Activated CD4-positive, alpha-beta T cell treated with anti-CD3 and anti-CD28 coated beads, Interleukin-2, amount 50 U/mL, for 4 hours (primary cell): Measurements from ENCODE around the gene ASB13.
"Not testable (repeated sequence)": the region's sequence is repeated elsewhere in the genome, so short reads cannot be mapped to it uniquely, and the experiment has no call there.

Experiments used
- DNase-seq, 2 experiments: peaks; one replicate each; pipeline ENCODE4 v3.0.0-alpha.2; 2020

Gene ASB13

DNA sequence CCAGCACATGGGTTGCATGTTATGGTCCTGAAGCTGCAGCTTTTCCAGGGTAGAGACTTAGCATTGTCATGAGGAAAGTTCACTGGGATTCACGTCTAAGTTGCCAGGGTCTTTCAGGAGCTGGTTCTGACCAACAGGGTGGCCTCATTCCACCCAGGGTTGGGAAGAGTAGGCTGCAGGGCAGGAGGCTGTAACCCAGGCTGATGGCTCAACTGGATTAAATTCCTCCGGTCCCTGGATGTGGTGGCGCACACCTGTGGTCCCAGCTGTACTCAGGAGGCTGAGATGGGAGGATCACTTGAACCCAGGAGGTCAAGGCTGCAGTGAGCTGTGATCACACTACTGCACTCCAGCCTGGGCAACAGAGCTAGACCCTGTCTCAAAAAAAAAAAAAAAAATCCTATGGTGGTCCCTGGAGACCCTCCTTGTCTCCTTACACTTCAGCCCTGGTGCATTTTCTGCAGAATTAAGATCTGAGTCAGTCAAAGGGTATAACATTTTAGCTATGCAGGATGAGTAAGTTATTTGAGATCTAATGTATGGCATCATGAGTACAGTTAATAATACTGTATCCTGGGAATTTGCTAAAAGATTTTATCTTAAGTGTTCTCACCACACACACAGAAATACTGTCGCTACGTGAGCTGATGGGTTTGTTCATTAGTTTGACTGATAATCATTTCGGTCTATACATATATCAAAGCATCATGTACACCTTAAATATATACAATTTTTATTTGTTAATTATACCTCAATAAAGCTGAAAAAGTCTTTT lies 44.0 kb downstream of the ASB13 start:
- no peak for DNase-seq

DNA sequence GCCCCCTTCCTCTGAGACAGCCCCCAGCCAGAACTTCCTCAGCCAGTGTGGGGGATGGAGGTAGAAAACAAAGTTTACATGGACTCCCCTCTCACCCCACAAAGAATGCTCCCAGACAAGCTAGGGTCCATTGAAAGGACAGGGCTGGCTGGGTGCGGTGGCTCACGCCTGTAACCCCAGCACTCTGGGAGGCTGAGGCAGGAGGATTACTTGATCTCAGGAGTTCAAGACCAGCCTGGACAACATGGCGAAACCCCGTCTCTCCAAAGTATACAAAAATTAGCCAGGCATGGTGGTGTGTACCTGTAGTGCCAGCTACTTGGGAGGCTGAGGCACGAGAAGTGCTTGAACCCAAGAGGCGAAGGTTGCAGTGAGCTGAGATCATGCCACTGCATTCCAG lies 45.0 kb downstream of the ASB13 start:
- not testable (repeated sequence) for DNase-seq

DNA sequence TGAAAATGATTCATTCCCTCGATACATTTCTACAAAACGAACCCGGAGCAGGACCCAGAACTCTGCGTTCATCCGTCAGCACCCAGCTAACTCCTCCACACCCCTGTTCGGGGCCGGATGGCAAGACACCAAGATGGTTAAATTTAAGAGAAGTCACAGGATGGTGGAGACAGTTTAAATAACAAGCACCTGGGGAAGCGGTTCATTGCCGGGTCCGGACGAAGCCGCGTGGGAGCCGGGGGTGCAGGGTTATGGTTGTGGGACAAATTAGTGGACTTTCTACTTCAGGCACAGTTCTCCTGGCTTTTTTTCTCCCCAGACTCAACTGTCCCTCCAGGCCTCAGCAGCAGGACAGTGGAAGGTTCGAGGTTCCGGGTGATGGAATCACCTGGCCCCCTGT lies 45.4 kb downstream of the ASB13 start:
- no peak for DNase-seq

DNA sequence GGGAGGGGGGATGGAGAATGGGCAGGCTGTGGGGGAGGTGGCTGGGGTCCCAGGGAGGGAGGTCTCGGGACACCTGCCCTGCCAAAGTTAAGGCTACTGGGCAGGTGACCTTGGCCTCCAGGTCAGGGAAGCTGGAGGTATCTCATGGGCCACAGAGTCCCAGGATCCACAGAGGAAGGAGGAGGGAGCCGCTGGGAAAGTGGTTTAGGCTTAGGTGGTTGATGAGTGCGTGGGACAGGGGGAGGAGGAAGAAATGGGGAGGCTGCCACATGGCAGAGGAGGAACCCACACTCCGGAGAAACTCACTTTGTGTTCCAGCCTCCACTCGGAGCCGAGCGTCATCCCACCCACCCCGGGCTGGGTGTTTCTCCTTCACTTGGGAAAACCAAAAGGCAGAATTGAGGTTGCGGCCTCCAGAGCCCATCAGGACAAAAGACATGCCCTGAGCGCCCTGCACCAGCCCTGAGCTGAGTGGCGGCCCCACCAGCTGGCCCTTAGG lies 46.1 kb downstream of the ASB13 start:
- DNase-seq = no peak

DNA sequence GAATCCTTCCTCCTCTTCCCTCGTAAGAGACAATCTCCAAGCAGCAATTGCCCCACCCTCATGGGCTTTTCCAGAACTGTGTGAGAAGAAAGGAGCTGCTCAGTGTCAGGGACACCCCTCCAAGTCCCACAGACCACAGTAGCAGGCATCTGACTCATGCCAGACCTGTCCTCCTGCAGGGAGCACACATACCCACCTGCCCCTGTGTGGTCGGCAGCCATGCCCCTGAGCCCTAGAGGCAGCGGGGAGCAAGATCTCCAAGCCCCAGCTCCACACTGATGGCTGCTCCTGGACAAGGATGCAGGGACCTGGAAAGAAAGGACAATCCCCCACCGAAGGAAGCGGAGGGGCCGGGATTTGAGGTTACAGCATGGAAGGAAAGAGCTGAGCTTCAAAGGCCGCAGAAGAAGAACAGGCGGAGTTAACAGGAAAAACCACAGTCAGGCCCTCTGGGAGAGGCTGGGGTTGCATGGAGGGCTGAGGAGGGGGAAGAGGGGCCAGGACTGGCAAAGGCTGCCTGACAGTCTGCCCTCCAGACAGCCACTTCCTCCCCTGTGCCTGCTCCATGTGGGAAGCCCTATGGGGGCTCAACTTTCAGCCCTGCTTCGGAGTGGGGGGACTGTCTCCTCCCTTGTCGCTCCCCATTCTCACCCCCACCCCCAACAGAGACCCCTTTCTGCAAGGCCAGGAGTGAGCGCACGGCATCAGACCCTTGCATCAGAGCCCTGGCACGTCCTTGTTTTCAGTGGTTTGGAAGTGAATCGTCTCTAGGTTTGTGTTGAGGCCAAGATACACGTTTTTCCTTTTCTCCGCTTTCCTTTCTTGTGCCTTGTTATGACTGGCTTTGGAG lies 46.8 kb downstream of the ASB13 start:
- DNase-seq = no peak

DNA sequence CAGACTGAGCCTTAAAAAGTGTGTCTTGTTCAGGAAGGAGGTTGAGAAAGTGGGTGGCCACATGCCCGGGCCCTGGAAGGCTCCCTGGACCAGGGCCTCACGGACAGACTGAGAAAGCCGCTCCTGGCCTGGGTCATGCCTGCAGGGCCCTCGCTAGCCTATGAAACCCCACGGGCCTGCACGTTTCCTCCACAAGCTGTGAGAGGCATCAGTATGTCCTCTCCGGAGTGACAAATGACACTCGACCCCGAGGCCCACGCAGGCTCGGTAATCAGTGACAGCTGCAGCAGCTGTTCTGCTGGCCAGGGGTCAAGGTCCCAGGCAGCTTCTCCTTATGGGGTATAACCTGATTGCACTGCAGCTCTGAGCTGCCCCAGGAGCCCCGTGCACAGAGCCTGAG lies 47.6 kb downstream of the ASB13 start:
- DNase-seq = no peak

DNA sequence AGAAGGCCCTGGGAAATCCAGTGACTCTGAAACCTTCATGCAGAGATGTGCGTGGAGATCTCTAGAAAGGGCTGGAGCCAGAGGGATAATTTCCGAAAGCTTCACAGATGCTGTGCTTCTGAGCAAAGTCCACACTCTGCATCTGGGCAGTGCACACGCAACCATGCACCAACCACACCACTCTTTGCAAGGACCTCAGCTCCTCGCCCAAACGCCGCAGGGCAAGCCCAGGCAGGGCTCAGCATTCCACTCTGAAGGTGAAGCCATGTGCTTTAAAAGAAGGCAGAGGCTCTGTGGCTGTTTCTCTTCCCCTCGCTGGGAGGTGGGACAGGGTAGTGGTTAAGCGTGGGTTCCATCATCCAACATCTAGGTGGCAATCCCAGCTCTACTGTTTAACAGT lies 48.4 kb downstream of the ASB13 start:
- no peak for DNase-seq

DNA sequence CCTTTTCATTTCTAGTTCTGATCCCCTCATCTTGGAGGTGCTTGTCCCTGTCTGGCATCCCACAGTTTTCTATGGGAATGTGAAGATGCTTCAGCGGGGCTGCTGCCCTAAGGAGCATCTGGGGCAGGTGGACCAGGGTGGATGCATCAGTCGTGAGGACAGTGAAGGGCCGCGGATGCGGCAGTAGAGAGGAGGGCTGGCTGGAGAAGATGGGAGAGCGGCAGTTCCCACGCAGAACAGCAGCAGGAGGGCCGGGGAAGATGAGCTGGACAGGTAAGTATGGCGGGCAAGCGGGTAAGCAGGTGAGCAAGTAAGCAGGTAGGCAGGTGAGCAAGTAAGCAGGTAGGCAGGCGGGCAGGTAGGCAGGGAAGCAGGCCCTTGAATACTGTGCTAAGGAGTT lies 48.9 kb downstream of the ASB13 start:
- DNase-seq = no peak

DNA sequence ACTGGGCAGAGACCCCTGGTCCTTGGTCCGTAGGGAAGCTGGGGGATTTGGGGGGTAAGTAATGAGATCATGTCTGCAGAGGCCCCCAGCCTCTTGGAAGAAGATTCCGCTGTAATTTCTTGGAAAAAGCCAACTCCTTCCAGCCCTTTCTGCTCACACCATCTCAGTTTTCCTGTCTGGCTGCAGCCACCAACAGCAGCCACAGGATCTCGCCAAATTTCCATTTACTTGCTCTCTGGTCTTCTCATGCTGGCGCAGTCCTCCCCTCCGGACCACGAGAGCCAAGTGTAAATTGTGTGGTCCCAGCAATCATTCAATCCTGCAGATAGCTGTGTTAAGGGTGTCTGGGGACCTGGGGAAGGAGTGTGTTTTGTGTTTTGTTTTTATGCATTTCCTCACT lies 49.6 kb downstream of the ASB13 start:
- DNase-seq = no peak

DNA sequence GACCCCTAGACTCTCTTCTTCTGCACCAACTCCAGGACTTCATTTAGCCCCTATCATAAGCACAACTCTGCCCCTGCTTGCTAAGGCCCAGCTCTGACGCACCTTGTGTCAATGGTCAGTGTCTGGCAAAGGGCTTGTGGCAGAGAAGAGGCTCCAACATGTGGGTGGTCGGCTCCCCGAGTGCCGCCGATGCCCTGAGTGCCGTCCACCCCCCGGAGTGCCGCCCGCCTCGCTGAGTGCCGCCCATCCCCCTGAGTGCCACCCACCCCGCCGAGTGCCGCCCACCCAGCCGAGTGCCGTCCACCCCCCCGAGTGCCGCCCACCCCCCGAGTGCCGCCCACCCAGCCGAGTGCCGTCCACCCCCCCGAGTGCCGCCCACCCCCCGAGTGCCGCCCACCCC lies 50.3 kb downstream of the ASB13 start:
- DNase-seq = no peak

DNA sequence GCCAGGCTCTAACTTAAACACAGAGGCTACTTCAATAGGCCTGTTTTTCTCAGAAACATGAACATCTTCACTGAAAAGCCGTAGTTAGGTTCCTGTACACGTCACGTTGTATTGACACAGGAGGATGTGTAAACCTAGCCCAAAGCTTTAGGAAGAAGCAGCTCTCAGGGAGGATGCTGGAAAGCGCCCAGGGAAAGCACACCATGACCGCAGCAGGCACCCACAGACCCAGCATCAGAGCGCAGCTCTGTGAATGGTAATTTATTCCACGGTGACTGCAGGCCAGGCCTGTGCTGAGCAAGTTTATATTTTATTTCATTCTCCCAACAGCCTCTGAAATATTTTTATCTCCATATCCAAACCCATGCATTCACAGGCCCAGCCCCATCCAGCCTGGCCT lies 51.1 kb downstream of the ASB13 start:
- DNase-seq = no peak

DNA sequence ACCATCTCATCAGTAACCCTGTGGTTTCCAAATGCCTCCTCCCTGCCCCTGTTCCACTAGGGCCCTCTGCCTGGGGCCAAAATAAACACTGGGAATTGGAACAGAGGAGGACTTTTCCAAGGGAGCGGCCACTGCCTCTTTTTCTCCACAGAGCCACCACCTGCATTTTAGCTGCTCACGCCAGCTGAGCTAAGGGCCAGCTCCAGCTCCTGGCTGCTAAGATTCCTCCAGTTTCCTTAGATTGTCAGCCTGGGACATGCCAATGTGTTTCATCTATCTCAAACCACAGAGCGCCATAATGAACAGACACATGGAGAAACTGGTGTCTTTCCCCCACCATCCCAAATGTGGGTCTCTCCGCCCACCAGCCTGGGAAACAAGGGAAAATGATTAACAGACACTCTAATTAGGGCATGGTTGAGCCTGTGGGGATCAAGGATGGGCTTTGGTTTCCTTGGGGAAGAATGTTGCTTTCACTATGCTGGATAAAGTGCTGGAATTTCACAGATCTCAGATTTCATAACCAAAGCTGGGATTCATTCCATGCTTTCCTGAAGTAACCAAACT lies 52.2 kb downstream of the ASB13 start:
- no peak for DNase-seq

DNA sequence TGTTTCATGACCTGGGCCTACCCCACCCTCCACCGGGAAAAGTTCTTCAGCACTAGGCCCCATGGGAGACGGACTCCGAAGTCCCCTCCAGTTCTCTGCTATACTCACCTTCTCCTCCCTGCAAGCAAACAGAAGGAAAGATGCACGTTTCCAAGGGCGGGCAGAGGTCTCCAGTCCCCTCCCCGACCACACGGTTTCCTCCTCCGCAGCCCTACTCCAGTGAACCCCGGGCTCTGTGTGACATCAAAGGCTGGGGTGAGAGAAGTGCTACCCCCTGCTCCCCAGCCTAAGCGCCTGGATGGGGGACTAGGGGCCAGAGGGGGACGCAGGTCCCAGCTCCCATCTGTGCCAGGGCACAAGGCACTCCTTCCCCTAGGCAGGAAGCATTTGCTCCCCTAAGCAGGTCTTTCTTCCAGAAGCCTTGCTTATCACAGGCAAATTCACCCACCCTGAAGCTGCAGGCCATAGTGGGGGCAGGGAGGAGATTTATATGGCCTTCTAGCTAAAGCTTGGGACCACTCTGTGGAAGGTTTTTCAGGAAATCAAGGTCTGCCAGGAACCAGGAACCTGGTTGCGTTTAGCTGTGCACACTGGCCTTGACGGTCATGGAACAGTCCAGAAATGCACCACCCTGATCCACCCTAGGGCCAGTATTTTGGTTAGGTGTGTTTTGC lies 52.8 kb downstream of the ASB13 start:
- DNase-seq = no peak

DNA sequence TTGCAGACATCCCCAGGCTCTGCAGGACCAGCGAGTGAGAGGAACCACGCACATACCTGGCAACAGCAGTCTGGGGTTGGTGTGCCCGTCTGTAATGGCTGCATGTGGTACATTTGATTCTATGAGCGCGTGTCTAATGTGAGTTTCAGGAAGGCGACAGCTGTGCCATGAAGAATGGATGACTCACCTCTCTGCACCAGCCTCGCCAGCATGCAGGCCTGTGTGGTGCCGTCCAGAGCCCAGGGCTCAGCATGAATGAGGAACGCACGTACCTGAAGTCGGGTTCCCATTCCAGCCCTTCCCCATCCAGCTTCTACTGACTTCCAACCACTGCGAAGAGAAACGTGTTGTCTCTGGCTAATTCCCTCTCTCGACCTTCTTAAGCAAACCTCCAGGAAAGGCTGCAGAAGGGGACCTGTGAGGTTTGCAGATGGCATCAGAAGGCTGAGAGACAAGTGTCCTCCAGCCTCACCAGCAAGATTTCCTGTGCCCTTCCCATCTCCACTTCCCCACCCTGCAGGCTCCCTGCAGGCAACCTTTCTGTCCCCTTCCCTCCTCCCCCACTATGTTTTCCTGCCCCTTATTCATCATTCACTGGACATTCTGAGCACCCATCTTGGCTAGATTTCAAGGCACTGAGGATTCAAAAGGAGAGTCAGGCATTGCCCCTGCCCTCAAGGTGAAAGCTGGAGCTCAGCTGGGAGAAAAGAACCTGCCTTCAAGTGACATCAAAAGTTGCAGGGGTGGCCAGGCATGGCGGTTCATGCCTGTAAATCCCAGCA lies 54.3 kb downstream of the ASB13 start:
- DNase-seq = no peak

DNA sequence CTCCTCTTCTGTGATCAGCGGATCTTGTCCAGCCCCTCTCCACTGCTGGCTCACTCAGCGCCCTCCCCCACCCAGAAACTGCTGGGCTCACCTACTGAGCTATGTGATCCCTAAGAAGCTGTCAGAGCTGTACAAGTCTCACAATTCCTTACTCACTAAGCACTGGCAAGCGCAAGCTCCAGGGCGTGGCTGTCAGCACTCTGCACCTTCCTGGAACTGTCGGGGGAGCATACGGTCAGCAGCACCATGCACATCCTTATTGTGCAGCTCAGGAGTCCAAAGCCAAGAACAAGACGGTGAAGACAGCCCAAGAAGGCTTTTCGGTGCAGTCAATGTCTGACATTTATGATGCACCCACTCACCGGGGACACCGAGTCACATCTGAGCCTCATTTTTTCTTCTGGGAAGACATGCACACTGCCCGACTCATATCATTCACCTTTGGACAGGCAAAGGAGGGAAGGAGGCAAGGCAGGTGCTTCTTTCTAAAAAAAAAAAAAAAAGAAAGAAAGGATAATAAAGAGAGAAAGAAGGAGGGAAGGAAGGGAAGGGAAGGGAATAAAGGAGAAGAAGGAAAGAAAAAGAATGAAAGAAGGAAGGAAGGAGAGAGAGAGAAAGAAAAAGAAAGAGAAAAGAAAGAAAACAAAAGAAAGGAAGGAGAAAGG lies 56.3 kb downstream of the ASB13 start:
- no peak for DNase-seq

DNA sequence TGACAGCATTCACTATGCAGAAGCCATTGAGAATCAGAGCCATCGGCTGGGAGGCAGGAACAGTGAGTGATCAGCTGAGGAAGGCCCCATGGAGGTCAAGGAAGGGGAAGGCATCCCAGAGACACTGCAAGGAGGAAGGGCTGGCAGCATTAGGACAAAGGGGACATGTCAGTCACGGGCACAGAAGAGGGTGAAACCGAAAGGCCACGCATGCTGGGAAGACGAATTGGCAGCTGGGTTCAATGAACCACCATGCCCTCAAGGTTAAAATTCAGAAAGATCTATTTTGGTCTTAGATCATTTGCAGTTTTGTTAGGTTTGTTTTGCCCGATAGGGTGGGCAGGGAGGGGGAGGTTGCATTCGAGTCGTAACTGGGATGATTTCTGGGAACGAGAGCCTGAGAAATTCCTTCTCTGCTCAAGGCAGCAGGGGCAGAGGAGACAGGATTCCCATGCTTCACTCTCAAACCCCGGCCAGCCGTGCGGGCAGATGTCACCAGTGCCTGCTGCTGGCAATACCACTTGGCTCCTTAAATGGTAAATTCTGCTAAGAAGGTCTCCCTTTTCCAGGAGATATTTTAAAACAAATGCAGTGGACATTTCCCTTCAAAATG lies 57.7 kb downstream of the ASB13 start:
- no peak for DNase-seq

DNA sequence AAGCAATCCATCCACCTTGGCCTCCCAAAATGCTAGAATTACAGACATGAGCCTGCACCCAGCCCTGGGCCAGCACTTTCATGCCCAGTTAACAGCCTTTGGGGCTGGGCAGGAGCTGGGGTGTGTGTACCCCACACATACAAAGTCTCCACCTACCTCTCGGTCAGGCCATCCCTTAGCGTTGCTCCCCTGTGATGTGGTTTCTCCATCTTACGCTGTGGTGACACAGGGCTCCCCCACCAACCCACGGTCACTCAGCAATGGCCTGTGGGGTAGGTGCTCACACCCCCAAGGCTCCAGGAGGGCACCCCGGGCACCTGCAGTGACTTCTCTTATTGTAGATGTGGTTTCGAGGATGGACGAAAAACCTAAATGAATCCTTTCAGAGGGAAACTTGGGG lies 58.8 kb downstream of the ASB13 start:
- no peak for DNase-seq

DNA sequence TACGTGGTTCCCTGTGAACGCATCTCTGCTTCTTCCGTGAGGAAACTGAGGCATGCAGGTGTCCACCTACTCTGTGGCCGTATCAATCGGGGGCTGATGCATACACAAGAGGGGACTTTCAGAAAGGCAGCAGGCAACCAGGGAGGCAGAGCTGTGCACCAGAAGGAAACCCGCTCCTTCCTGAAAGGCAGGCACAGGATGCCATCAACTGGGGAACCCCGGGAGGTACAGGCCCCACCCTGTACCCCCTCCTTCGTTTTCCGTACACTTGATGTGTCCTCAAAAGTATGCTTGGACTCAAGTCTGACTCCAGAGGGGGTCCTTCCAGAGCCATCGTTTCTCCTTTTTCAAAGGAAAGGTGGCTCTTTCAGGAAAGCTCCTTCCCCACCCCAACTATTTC lies 59.5 kb downstream of the ASB13 start:
- DNase-seq = no peak

DNA sequence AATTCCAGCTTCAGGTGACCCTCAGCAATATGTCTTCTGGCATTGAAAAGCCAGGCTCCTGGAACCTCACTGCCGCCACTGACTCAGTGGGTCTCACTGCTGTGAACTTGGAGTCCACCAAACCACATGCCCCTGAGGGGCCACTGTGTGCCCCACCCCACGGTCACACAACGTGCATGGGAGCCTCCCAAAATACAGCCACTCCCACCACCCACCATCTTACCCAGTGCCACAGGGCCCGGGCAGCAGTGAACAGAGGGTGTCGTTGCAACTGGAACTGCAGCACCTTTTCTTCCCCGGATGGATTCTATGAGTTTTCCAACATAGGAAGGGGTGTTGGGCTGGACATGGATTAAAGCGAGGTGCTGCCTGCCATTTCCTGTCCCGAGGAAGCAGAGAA lies 60.1 kb downstream of the ASB13 start:
- DNase-seq = no peak

DNA sequence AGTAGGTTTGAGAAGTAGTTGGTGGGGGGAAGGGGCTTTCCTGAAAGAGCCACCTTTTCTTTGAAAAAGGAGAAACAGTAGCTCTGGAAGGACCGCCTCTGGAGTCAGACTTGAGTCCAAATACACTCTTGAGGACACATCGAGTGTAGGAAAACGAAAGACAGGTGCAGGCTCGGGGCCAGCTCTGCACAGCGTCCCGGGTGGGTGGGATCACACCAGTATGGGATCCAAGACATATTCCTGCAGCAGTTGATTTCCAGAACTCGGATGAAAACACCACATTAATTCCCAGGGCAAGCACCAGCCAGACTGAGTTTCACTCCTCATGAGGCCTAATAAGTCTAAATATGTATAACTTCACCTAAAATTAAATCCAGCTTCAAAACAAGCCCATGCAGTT lies 61.4 kb downstream of the ASB13 start:
- no peak for DNase-seq

DNA sequence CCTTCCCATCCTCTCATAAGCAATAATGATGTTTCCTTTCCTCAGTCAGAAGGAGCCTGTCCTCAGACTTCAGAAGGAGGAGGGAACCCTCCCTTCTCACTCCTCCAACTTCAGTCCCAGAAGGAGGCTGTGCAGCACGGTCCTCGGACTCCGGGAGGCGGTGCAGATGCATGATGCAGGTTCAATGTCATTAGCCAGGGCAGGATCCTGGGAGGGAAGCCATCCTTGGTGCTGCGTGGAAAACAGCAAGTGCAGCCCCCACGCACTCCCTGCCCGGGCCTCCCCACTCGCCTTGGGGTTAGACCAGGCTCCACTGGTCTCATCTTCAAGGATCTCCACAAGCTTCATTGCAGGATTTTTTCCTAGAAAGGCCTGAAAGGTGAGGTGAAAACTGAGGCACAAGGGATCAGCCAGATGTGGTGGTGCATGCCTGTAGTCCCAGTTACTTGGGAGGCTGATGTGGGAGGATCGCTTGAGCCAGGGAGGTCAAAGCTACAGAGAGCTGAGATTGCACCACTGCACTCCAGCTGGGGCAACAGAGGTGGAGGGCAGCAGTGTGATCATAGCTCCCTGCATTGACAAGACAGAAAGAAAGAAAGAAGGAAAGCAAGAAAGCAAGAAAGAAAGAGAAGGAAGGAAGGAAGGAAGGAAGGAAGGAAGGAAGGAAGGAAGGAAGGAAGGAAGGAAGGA lies 62.0 kb downstream of the ASB13 start:
- DNase-seq = no peak
